ENCODE measurements around the gene KCTD14. TPM values are rescaled to one million over a fixed set of nuclear protein-coding genes. Genes with fewer than 3 reads are reported as not detected.
A peak's percentile ranks its signal among the peaks of the same experiment; 100 is the strongest.

The KCTD14 gene
- total and polyA plus RNA-seq, 9 of the 15 experiments (the other 6 are each of a cell fraction or from before 2014, with no cell fraction given) = 0.04 to 0.30 (median 0.11) TPM; not detected in 2

- TF ChIP-seq ZNF561 (CRISPR knock-in tag; conservative IDR thresholded peaks at IDR 0.05) (no peak), BRCA1 (IDR thresholded peaks at IDR 0.05) (no peak), BRCA1 (CRISPR knock-in tag; IDR thresholded peaks at IDR 0.05) (no peak), ZFP1 (CRISPR knock-in tag; IDR thresholded peaks at IDR 0.05) (no peak), TCF7 (IDR thresholded peaks at IDR 0.05; ENCODE audit: borderline replicate concordance) (no peak), ZNF551 (CRISPR knock-in tag; IDR thresholded peaks at IDR 0.05) (no peak), ZNF134 (CRISPR knock-in tag; conservative IDR thresholded peaks at IDR 0.05) (no peak)
Measured at GRCh38 chr11:77968337-77968736, 54.7 kb downstream of the KCTD14 start (continued).

GRCh38 chr11:77967753-77968152 lies 55.3 kb downstream of the KCTD14 start:
- in situ Hi-C loops (cut with MboI) (no loop called here), intact Hi-C loops (cut with micrococcal nuclease) (no loop called here)
- H4K20me1 ChIP-seq (replicated peaks; ENCODE audit: control insufficient read depth, insufficient read depth, low read length) = no peaks in the 10 kb centered on the region
- H3K79me2 ChIP-seq (ENCODE audit: control insufficient read depth, insufficient read depth, low read length) = no peaks in the 10 kb centered on the region
- DNase-seq (ENCODE audit: extremely low read depth in 1 of 4, low spot score in 3 of 4) = no peak
- TF ChIP-seq ATF3 (IDR thresholded peaks at IDR 0.05) = 0 out of 2 replicates have a peak, but pooled peaks have one; percentile 17
- TF ChIP-seq ATF3 (CRISPR knock-in tag; conservative IDR thresholded peaks at IDR 0.05) = no peak
- no peak for TF ChIP-seq CEBPG (CRISPR knock-in tag; IDR thresholded peaks at IDR 0.05)
- peak in 1 of 2 experiments; percentile 41; a peak in 1 of 4 replicates for TF ChIP-seq CEBPG (tag; conservative IDR thresholded peaks at IDR 0.05 in 1 of 2, IDR thresholded peaks at IDR 0.05 in 1 of 2)
- TF ChIP-seq, protein P1, sequence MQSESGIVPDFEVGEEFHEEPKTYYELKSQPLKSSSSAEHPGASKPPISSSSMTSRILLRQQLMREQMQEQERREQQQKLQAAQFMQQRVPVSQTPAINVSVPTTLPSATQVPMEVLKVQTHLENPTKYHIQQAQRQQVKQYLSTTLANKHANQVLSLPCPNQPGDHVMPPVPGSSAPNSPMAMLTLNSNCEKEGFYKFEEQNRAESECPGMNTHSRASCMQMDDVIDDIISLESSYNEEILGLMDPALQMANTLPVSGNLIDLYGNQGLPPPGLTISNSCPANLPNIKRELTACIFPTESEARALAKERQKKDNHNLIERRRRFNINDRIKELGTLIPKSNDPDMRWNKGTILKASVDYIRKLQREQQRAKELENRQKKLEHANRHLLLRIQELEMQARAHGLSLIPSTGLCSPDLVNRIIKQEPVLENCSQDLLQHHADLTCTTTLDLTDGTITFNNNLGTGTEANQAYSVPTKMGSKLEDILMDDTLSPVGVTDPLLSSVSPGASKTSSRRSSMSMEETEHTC (IDR thresholded peaks at IDR 0.05) = no peak
- POLR2A ChIA-PET = no interaction called here
- peaks cover 20% of the 10 kb centered on the region for H3K36me3 ChIP-seq (ENCODE audit: control insufficient read depth, insufficient read depth, low read length)
- H3K4me2 ChIP-seq (ENCODE audit: insufficient read depth, low read length) = no peak overlapping the region
- no peak overlapping the region for H3K27ac ChIP-seq (ENCODE audit: extremely low read depth, low read depth, low read length)
- no peaks in the 10 kb centered on the region for H3K9me3 ChIP-seq (replicated peaks; ENCODE audit: control insufficient read depth, insufficient read depth, low read depth, low read length)
- no peaks in the 10 kb centered on the region for H3K27me3 ChIP-seq (ENCODE audit: control insufficient read depth in 2 of 2, insufficient read depth in 2 of 2, low read length in 2 of 2)
- no peak for ATAC-seq
- no peak overlapping the region for H3K9ac ChIP-seq (ENCODE audit: insufficient read depth in 1 of 2, low read depth in 2 of 2, low read length in 2 of 2)
- CTCF ChIA-PET (ENCODE audit: low intra/inter-chr PET ratio) = no interaction called here
- FAIRE-seq = no peak
- no peak overlapping the region for H3K4me3 ChIP-seq
- no peaks in the 10 kb centered on the region for H3K9me1 ChIP-seq (ENCODE audit: control insufficient read depth, insufficient read depth, low read length)
- BruUV-seq (replicated peaks) = no TSS peak
- H2AFZ ChIP-seq (ENCODE audit: low read depth, low read length) = no peak overlapping the region
- no peaks in the 10 kb centered on the region for H3K4me1 ChIP-seq (replicated peaks in 1 of 2; ENCODE audit: control insufficient read depth in 2 of 2, insufficient read depth in 2 of 2, low read length in 2 of 2)
